GM12878 (cell line): ENCODE data around the gene ZNF75A. TPM values are rescaled to one million over a fixed set of nuclear protein-coding genes. Genes with fewer than 3 reads are reported as not detected.

Experiments
- ATAC-seq: fragments of 200-7000 bp; cut with Tn5 transposase; 3 replicates; pipeline ENCODE4 v1.9.1; 2020; ENCODE audit warnings: mild to moderate bottlenecking, moderate library complexity
- BruUV-seq: library from RNA; stranded (reverse); fragments of 400-500 nt; replicated peaks from 2 replicates; lab custom pipeline; 2021; lab: Mats Ljungman, UMichigan
- CTCF ChIA-PET: fragments of 300-600 bp; sonication (Branson Sonifier 250); formaldehyde crosslinking; extraction: SDS; loops from one replicate; lab custom pipeline; 2021; ENCODE audit warnings: inconsistent platforms; lab: Yijun Ruan, JAX
- POLR2A ChIA-PET: fragments of 350-600 bp; formaldehyde crosslinking; extraction: SDS; loops from one replicate; lab custom pipeline; 2021; ENCODE audit warnings: inconsistent platforms; lab: Charles Lee
- RAD21 ChIA-PET: fragments of 300-600 bp; sonication (Branson Sonifier 250); formaldehyde crosslinking; loops from one replicate; lab custom pipeline; 2023; ENCODE audit warnings: antibody characterized with exemption; ENCODE audit not compliant: unreplicated experiment; lab: Charles Lee
- SMC1A ChIA-PET: fragments of 300-600 bp; sonication (Branson Sonifier 250); formaldehyde crosslinking; loops from one replicate; lab custom pipeline; 2023; ENCODE audit not compliant: unreplicated experiment, uncharacterized antibody; lab: Charles Lee
- DNase-seq: peaks from one replicate; pipeline ENCODE4 v3.0.0-alpha.2; 2011; ENCODE audit warnings: low read depth, low spot score
- FAIRE-seq: peaks from 3 replicates; lab custom pipeline; 2011; peaks lifted over from hg19 to GRCh38; lab: Jason Lieb, UNC
- H2AFZ ChIP-seq: 2 replicates; pipeline ENCODE4 v1.6.0; 2011; ENCODE audit warnings: low read depth, low read length, control low read depth; ENCODE audit not compliant: control insufficient read depth
- H3K27ac ChIP-seq: 2 replicates; pipeline ENCODE4 v1.5.1; 2011; ENCODE audit warnings: control low read depth; ENCODE audit not compliant: control insufficient read depth, insufficient read depth
- H3K27me3 ChIP-seq, 2 experiments: replicated peaks in 1 of 2; 2 replicates each; pipeline versions ENCODE4 v1.6.0 to v1.6.1; 2011; ENCODE audit warnings: low read length in 1 of 2; ENCODE audit not compliant: control insufficient read depth in 2 of 2, insufficient read depth in 2 of 2
- H3K36me3 ChIP-seq, 2 experiments: 2 replicates each; pipeline ENCODE4 v1.5.1; 2011; ENCODE audit warnings: low read length in 1 of 2; ENCODE audit not compliant: control insufficient read depth in 2 of 2, insufficient read depth in 2 of 2
- H3K4me1 ChIP-seq: 2 replicates; pipeline ENCODE4 v1.6.1; 2011; ENCODE audit warnings: mild to moderate bottlenecking, low read length, moderate library complexity, mixed read lengths; ENCODE audit not compliant: control insufficient read depth, insufficient read depth
- H3K4me2 ChIP-seq: 2 replicates; pipeline ENCODE4 v1.6.0; 2011; ENCODE audit warnings: control low read depth; ENCODE audit not compliant: control insufficient read depth, insufficient read depth
- H3K4me3 ChIP-seq: fragments of 200-600 bp; sonication (generic); 2 replicates; pipeline ENCODE4 v1.5.1; 2016
- H3K79me2 ChIP-seq: 2 replicates; pipeline ENCODE4 v1.6.0; 2011; ENCODE audit warnings: low read length; ENCODE audit not compliant: control insufficient read depth, insufficient read depth
- H3K9ac ChIP-seq: 2 replicates; pipeline ENCODE4 v1.8.0; 2011; ENCODE audit warnings: low read length, control low read depth, mixed read lengths; ENCODE audit not compliant: control insufficient read depth, insufficient read depth
- H3K9me3 ChIP-seq: replicated peaks from 3 replicates; pipeline ENCODE4 v1.5.1; 2011; ENCODE audit warnings: mild to moderate bottlenecking, low read length; ENCODE audit not compliant: control insufficient read depth, insufficient read depth
- H4K20me1 ChIP-seq: 2 replicates; pipeline ENCODE4 v1.6.0; 2011; ENCODE audit not compliant: control insufficient read depth, insufficient read depth
- BMI1 ChIP-seq: fragments of 450-650 bp; IDR thresholded peaks from 2 replicates; pipeline ENCODE4 v1.6.1; 2016; ENCODE audit warnings: mild to moderate bottlenecking, moderate library complexity, borderline replicate concordance
- CREM ChIP-seq: IDR thresholded peaks from 2 replicates; pipeline ENCODE4 v1.6.1; 2014; ENCODE audit warnings: antibody characterized with exemption, low read depth
- EED ChIP-seq: sonication (generic); IDR thresholded peaks from 2 replicates; pipeline ENCODE4 v1.6.1; 2016; ENCODE audit warnings: antibody characterized with exemption, low read depth
- FOXK2 ChIP-seq: fragments of 450-650 bp; IDR thresholded peaks from 2 replicates; pipeline ENCODE4 v1.6.1; 2017; ENCODE audit warnings: mild to moderate bottlenecking, moderate library complexity
- MEF2A ChIP-seq: IDR thresholded peaks from 2 replicates; pipeline ENCODE4 v1.6.1; 2011; ENCODE audit warnings: low read depth, mild to moderate bottlenecking, low read length, moderate library complexity; ENCODE audit not compliant: insufficient read depth
- MEF2B ChIP-seq: fragments of 450-650 bp; IDR thresholded peaks from 2 replicates; pipeline ENCODE4 v1.6.1; 2018; ENCODE audit warnings: mild to moderate bottlenecking, moderate library complexity; ENCODE audit not compliant: partially characterized antibody, poor library complexity, severe bottlenecking
- NFIC ChIP-seq: IDR thresholded peaks from 2 replicates; pipeline ENCODE4 v1.6.1; 2012; ENCODE audit warnings: low read depth, mild to moderate bottlenecking, inconsistent platforms, low read length, moderate library complexity
- STAT1 ChIP-seq: fragments of 450-650 bp; conservative IDR thresholded peaks from 2 replicates; pipeline ENCODE4 v1.6.1; 2014; ENCODE audit warnings: antibody characterized with exemption, mild to moderate bottlenecking
- YBX1 ChIP-seq: fragments of 450-650 bp; IDR thresholded peaks from 2 replicates; pipeline ENCODE4 v1.6.1; 2016; ENCODE audit warnings: antibody characterized with exemption
- ZNF384 ChIP-seq: IDR thresholded peaks from 2 replicates; pipeline ENCODE4 v1.6.1; 2012; ENCODE audit warnings: low read depth, mild to moderate bottlenecking, low read length, improper control_type of control experiment, borderline replicate concordance
- ZSCAN29 ChIP-seq: fragments of 450-650 bp; IDR thresholded peaks from 2 replicates; pipeline ENCODE4 v1.6.1; 2017; ENCODE audit warnings: mild to moderate bottlenecking, moderate library complexity
- WGBS: methylation state at CpG from one replicate; pipeline ENCODE4 v1.1.6; 2016; ENCODE audit warnings: low lambda C conversion rate; ENCODE audit not compliant: insufficient replicate concordance, insufficient coverage; ENCODE audit errors: missing lambda C conversion rate; 5-methylcytosine and 5-hydroxymethylcytosine counted together
- in situ Hi-C: fragments of 300-500 bp; cut with MboI; formaldehyde crosslinking; loops from 9 replicates; pipeline ENCODE4 v1.14.3; 2018; ENCODE audit warnings: mixed read lengths
- intact Hi-C: fragments of 100-400 bp; cut with micrococcal nuclease; formaldehyde crosslinking; loops from one replicate; pipeline ENCODE4 v1.14.2; 2022; ENCODE audit not compliant: unreplicated experiment
- polyA plus RNA-seq, 11 experiments: library from polyadenylated mRNA; depleted of rRNA in 4 of 11; unstranded in 6 of 11; stranded (reverse) in 5 of 11; fragments of >200 nt; fragmentation: Nextera tagmentation in 4 of 11; fragmentation: Illumina TruSeq in 1 of 11; extraction: Ambion mirVana in 4 of 11; extraction: Trizol in 1 of 11; gene quantifications; 1 replicate in 1 of 11; 2 replicates in 10 of 11; pipeline versions ENCODE4 v1.2.1 to v1.2.3, GENCODE V29; 2011 to 2016; ENCODE audit warnings: inconsistent platforms in 2 of 11, missing spikeins in 2 of 11, low read depth in 1 of 11
- total RNA-seq, 4 experiments: library from RNA; depleted of rRNA in 3 of 4; stranded (reverse); fragments of >200 nt in 3 of 4; fragmentation: Illumina TruSeq in 1 of 4; extraction: Trizol in 1 of 4; gene quantifications; 2 replicates each; pipeline versions ENCODE4 v1.2.1 to v1.2.3, GENCODE V29; 2013 to 2021
- TF ChIP-seq, protein P1 (sequence below): IDR thresholded peaks from 2 replicates; pipeline ENCODE4 v1.6.1; 2012; ENCODE audit warnings: improper control_type of control experiment, low read depth, low read length; ENCODE audit not compliant: insufficient replicate concordance

ZNF75A gene
- total and polyA plus RNA-seq, 10 of the 15 experiments (the other 5 are each of a cell fraction or from before 2014, with no cell fraction given): 7.4 to 21.2 (median 16.1) TPM

DNA sequence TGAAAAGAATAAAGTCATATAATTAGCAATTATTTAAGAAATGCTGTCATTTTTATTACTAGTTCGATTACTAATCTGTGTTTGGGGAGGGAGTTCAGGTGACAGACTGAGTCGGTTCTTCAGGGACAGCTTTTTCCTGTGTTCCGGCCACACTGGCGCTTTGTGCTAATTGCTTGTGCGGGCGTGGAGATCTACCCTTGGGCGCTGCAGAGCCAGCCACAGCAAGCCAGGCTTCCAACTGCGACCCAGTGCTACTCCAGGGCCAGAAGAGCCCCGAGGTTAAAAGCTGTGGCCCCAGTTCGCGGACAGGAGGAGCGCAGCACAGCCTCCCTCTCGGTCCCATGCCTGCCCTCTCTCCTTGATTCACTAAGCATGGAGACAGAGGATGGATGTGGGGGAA lies 43.9 kb downstream of the ZNF75A start:
- H3K79me2 ChIP-seq: no peaks in the 10 kb centered on the region
- no peaks in the 10 kb centered on the region for H3K36me3 ChIP-seq
- H3K4me1 ChIP-seq: 0 out of 2 replicates have a peak, but pooled peaks cover 3% of the 10 kb centered on the region
- in situ Hi-C loops (no loop called here), intact Hi-C loops (no loop called here)
- ATAC-seq (no peak), FAIRE-seq (no peak), DNase-seq (no peak)
- H3K9ac ChIP-seq: no peak overlapping the region
- H3K4me3 ChIP-seq: no peak overlapping the region
- 66% methylated on average over 13 of the region's 13 CpGs for WGBS
- ChIA-PET CTCF (no interaction called here), SMC1A (no interaction called here), RAD21 (no interaction called here), POLR2A (no interaction called here)
- no peak for TF ChIP-seq ZSCAN29
- TF ChIP-seq MEF2A: no peak
- TF ChIP-seq EED: no peak
- no peak for TF ChIP-seq STAT1
- no peak for TF ChIP-seq ZNF384
- H3K9me3 ChIP-seq: no peaks in the 10 kb centered on the region
- no peak overlapping the region for H3K4me2 ChIP-seq
- BruUV-seq: no TSS peak
- no peak overlapping the region for H3K27ac ChIP-seq
- H2AFZ ChIP-seq: no peak overlapping the region
- no peaks in the 10 kb centered on the region for H4K20me1 ChIP-seq
- no peaks in the 10 kb centered on the region for H3K27me3 ChIP-seq

DNA sequence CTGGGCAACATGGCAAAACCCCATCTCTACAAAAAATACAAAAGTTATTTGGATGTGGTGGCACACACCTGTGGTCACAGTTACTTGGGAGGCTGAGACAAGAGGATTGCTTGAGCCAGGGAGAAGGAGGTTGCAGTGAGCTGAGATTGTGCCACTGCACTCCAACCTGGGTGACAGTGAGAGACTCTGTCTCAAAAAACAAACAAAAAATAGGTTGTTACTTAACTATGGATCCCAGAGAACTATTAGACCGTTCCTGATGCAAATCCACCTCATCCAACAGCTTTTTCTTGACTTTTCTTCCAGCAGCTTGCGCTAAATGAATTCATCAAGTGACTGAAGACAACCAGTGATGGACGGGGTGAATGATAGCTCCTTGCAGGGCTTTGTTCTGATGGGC lies 50.3 kb downstream of the ZNF75A start, which contains the start of gene OR2C1:
TSS of gene OR2C1 (plus strand) at position 301 of the 400 bp plus-strand sequence. CDS start at position 353, 52 bp downstream.
- ATAC-seq: no peak
- FAIRE-seq: no peak
- DNase-seq: no peak
- TF ChIP-seq CREM (no peak), MEF2B (no peak), YBX1 (no peak), NFIC (no peak), FOXK2 (no peak), BMI1 (no peak)
- TF ChIP-seq, protein P1, sequence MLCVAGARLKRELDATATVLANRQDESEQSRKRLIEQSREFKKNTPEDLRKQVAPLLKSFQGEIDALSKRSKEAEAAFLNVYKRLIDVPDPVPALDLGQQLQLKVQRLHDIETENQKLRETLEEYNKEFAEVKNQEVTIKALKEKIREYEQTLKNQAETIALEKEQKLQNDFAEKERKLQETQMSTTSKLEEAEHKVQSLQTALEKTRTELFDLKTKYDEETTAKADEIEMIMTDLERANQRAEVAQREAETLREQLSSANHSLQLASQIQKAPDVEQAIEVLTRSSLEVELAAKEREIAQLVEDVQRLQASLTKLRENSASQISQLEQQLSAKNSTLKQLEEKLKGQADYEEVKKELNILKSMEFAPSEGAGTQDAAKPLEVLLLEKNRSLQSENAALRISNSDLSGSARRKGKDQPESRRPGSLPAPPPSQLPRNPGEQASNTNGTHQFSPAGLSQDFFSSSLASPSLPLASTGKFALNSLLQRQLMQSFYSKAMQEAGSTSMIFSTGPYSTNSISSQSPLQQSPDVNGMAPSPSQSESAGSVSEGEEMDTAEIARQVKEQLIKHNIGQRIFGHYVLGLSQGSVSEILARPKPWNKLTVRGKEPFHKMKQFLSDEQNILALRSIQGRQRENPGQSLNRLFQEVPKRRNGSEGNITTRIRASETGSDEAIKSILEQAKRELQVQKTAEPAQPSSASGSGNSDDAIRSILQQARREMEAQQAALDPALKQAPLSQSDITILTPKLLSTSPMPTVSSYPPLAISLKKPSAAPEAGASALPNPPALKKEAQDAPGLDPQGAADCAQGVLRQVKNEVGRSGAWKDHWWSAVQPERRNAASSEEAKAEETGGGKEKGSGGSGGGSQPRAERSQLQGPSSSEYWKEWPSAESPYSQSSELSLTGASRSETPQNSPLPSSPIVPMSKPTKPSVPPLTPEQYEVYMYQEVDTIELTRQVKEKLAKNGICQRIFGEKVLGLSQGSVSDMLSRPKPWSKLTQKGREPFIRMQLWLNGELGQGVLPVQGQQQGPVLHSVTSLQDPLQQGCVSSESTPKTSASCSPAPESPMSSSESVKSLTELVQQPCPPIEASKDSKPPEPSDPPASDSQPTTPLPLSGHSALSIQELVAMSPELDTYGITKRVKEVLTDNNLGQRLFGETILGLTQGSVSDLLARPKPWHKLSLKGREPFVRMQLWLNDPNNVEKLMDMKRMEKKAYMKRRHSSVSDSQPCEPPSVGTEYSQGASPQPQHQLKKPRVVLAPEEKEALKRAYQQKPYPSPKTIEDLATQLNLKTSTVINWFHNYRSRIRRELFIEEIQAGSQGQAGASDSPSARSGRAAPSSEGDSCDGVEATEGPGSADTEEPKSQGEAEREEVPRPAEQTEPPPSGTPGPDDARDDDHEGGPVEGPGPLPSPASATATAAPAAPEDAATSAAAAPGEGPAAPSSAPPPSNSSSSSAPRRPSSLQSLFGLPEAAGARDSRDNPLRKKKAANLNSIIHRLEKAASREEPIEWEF: no peak

More for the DNA sequence above, 50.3 kb downstream of the ZNF75A start, which contains the start of gene OR2C1:
- Histone ChIP-seq H3K27ac (no peak within 1 kb of the TSS), H3K9me3 (no peaks in the 10 kb centered on the region; the same call in 2 of the 3 replicates), H3K36me3 (no peaks in the 10 kb centered on the region), H3K79me2 (no peaks in the 10 kb centered on the region), H3K4me3 (no peak within 1 kb of the TSS), H3K4me2 (no peak within 1 kb of the TSS), H3K27me3 (no peaks in the 10 kb centered on the region; a peak in 1 of 4 replicates), H3K4me1 (no peaks in the 10 kb centered on the region), H4K20me1 (no peaks in the 10 kb centered on the region), H2AFZ (no peak within 1 kb of the TSS), H3K9ac (no peak within 1 kb of the TSS)
- CTCF ChIA-PET: no interaction called here
- RAD21 ChIA-PET: no interaction called here
- intact Hi-C loops (no loop called here), in situ Hi-C loops (no loop called here)
- SMC1A ChIA-PET: no interaction called here
- no TSS peak for BruUV-seq
- WGBS: 14% methylated on average over 3 of the region's 3 CpGs
- POLR2A ChIA-PET: no interaction called here
